A673 (cell line): Measurements from ENCODE around the gene FRY. TPM values are rescaled to one million over a fixed set of nuclear protein-coding genes. Genes with fewer than 3 reads are reported as not detected.

Experiments
- BruUV-seq: library from RNA; stranded (reverse); fragments of 400-500 nt; replicated peaks from 2 replicates; lab custom pipeline; 2021; lab: Mats Ljungman, UMichigan
- CTCF ChIA-PET: fragments of 300-600 bp; sonication (Branson Sonifier 250); formaldehyde crosslinking; loops from one replicate; lab custom pipeline; 2022; ENCODE audit warnings: antibody characterized with exemption; lab: Charles Lee
- POLR2A ChIA-PET: fragments of 300-600 bp; sonication (Branson Sonifier 250); formaldehyde crosslinking; loops from one replicate; lab custom pipeline; 2022; ENCODE audit warnings: antibody characterized with exemption; ENCODE audit not compliant: low non-redundant PET; lab: Charles Lee
- DNase-seq: peaks from one replicate; pipeline ENCODE4 v3.0.0-alpha.2; 2015; ENCODE audit warnings: low spot score
- H3K27ac ChIP-seq: fragments of 200-600 bp; sonication (generic); 2 replicates; pipeline ENCODE4 v1.5.1; 2016; ENCODE audit warnings: mixed run types, low read depth, mild to moderate bottlenecking, mixed read lengths, antibody characterized with exemption, low read length; ENCODE audit not compliant: poor library complexity, severe bottlenecking
- H3K27me3 ChIP-seq: fragments of 200-600 bp; sonication (generic); replicated peaks from 2 replicates; pipeline ENCODE4 v1.6.1; 2017; ENCODE audit warnings: mixed run types, low read depth, mild to moderate bottlenecking, mixed read lengths, antibody characterized with exemption, low read length; ENCODE audit not compliant: insufficient read depth, poor library complexity
- H3K36me3 ChIP-seq: fragments of 200-600 bp; sonication (generic); 2 replicates; pipeline ENCODE4 v1.6.1; 2016; ENCODE audit warnings: mixed run types, mild to moderate bottlenecking, mixed read lengths, antibody characterized with exemption, low read length; ENCODE audit not compliant: insufficient read depth, poor library complexity, severe bottlenecking
- H3K4me1 ChIP-seq: fragments of 200-600 bp; sonication (generic); 2 replicates; pipeline ENCODE4 v1.6.1; 2017; ENCODE audit warnings: mixed run types, mild to moderate bottlenecking, mixed read lengths, antibody characterized with exemption, low read length; ENCODE audit not compliant: insufficient read depth, poor library complexity, severe bottlenecking
- H3K4me3 ChIP-seq: fragments of 200-600 bp; sonication (generic); 2 replicates; pipeline ENCODE4 v1.5.1; 2016; ENCODE audit warnings: low read depth, mixed run types, mild to moderate bottlenecking, mixed read lengths, low read length; ENCODE audit not compliant: poor library complexity, severe bottlenecking
- H3K9me3 ChIP-seq: fragments of 200-600 bp; sonication (generic); 2 replicates; pipeline ENCODE4 v1.6.1; 2016; ENCODE audit warnings: mixed run types, low read depth, mild to moderate bottlenecking, mixed read lengths, antibody characterized with exemption, low read length; ENCODE audit not compliant: poor library complexity, severe bottlenecking
- EZH2 ChIP-seq: fragments of 200-600 bp; sonication (generic); IDR thresholded peaks from 2 replicates; pipeline ENCODE4 v1.6.1; 2017; ENCODE audit warnings: borderline replicate concordance, low read depth, mild to moderate bottlenecking, mixed read lengths, antibody characterized with exemption, low read length; ENCODE audit not compliant: poor library complexity, severe bottlenecking
- intact Hi-C: fragments of 100-400 bp; cut with micrococcal nuclease; formaldehyde crosslinking; loops from one replicate; pipeline ENCODE4 v1.10.0; 2022; ENCODE audit not compliant: unreplicated experiment
- total RNA-seq: library from RNA; stranded (reverse); gene quantifications from 2 replicates; pipeline ENCODE4 v1.2.3, GENCODE V29; 2021
- TF ChIP-seq, protein P1 (sequence below): fragments of 300-800, 200-600 bp; sonication (generic); conservative IDR thresholded peaks from 2 replicates; pipeline ENCODE4 v1.5.1; 2017; ENCODE audit warnings: low read depth, mild to moderate bottlenecking, antibody characterized with exemption, low read length, moderate library complexity, mixed read lengths

Gene FRY
- total RNA-seq, 1 experiment from 2014 or later: 0.58 TPM

DNA sequence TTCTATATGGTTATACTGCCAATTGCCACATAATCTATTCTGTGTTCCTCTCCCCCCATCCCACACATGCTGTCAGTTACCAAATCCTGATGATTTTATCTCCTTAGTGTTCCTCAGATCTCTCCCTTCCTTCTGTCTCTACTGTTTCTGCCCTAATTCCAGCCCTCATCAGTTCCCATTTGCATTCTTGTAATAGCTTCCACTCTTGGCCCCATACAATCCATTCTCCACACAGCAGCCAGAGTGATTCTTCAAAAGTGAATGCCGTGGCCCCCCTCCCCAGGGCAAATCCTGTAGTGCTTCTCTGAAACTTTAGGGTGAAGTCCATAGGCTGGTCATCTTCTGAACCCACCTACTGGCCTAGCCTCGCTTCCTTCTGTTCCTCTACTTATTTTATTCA lies 169.2 kb downstream of the FRY start:
- no peak for TF ChIP-seq EZH2
- TF ChIP-seq, protein P1, sequence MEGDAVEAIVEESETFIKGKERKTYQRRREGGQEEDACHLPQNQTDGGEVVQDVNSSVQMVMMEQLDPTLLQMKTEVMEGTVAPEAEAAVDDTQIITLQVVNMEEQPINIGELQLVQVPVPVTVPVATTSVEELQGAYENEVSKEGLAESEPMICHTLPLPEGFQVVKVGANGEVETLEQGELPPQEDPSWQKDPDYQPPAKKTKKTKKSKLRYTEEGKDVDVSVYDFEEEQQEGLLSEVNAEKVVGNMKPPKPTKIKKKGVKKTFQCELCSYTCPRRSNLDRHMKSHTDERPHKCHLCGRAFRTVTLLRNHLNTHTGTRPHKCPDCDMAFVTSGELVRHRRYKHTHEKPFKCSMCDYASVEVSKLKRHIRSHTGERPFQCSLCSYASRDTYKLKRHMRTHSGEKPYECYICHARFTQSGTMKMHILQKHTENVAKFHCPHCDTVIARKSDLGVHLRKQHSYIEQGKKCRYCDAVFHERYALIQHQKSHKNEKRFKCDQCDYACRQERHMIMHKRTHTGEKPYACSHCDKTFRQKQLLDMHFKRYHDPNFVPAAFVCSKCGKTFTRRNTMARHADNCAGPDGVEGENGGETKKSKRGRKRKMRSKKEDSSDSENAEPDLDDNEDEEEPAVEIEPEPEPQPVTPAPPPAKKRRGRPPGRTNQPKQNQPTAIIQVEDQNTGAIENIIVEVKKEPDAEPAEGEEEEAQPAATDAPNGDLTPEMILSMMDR: no peak
- CTCF ChIA-PET: no interaction called here
- POLR2A ChIA-PET: no interaction called here
- no TSS peak for BruUV-seq
- intact Hi-C loops: no loop called here
- Histone ChIP-seq H3K4me1 (peaks cover 8% of the 10 kb centered on the region), H3K36me3 (no peaks in the 10 kb centered on the region), H3K27ac (no peak overlapping the region), H3K27me3 (no peaks in the 10 kb centered on the region), H3K9me3 (no peaks in the 10 kb centered on the region), H3K4me3 (no peak overlapping the region)
- DNase-seq: no peak

DNA sequence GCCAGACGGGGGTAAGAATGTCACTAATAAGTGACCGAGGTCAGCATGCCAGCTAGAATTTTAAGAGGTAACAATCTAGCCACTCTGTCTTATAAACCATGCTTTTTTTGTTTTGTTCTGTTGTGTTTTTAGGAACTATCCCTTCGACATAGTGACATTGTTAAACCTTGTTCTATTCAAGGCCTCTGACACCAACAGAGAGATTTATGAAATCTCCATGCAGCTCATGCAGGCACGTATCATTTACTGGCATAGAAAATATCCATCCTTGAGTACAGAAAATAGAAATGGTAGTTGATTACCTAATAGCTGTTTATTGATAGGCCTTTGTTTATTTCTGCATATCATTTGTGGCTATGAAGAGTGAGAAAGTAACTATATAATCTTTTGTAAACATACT lies 170.2 kb downstream of the FRY start:
- H3K9me3 ChIP-seq: no peaks in the 10 kb centered on the region
- no peaks in the 10 kb centered on the region for H3K27me3 ChIP-seq
- TF ChIP-seq, protein P1: no peak
- TF ChIP-seq EZH2: no peak
- intact Hi-C loops: no loop called here
- CTCF ChIA-PET: no interaction called here
- H3K36me3 ChIP-seq: no peaks in the 10 kb centered on the region
- POLR2A ChIA-PET: no interaction called here
- peaks cover 15% of the 10 kb centered on the region for H3K4me1 ChIP-seq
- DNase-seq: no peak
- BruUV-seq: no TSS peak
- H3K4me3 ChIP-seq: no peak overlapping the region
- H3K27ac ChIP-seq: no peak overlapping the region

DNA sequence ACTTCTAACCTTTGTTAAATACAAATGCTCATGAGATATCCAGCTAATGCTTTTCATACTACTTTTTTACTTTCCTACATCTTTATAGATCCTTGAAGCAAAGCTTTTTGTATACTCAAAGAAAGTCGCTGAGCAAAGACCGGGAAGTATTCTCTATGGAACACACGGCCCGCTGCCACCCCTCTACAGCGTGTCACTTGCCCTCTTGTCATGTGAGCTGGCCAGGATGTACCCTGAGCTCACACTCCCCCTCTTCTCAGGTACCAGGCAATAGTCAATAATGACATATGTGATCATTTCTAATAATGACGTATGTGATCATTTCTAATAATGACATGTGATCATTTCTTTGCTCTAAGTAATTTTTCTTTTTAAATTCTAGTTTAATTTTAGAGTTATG lies 170.7 kb downstream of the FRY start:
- no peaks in the 10 kb centered on the region for H3K9me3 ChIP-seq
- no peaks in the 10 kb centered on the region for H3K27me3 ChIP-seq
- H3K4me1 ChIP-seq: peaks cover 15% of the 10 kb centered on the region
- DNase-seq: no peak
- H3K4me3 ChIP-seq: no peak overlapping the region
- CTCF ChIA-PET: no interaction called here
- no peak for TF ChIP-seq EZH2
- TF ChIP-seq, protein P1: no peak
- no peak overlapping the region for H3K27ac ChIP-seq
- no peaks in the 10 kb centered on the region for H3K36me3 ChIP-seq
- BruUV-seq: no TSS peak
- intact Hi-C loops: no loop called here
- POLR2A ChIA-PET: no interaction called here
